Ramos (cell line): ENCODE results near the gene TAF7.
"Not testable (repeated sequence)": the region's sequence is repeated elsewhere in the genome, so short reads cannot be mapped to it uniquely, and the experiment has no call there.

Experiments
- in situ Hi-C: fragments of 300-500 bp; cut with MboI; formaldehyde crosslinking; loops from one replicate; pipeline ENCODE4 v1.14.3; 2022; ENCODE audit warnings: low sequenced_read_pairs; ENCODE audit not compliant: unreplicated experiment

Gene TAF7, protein sequence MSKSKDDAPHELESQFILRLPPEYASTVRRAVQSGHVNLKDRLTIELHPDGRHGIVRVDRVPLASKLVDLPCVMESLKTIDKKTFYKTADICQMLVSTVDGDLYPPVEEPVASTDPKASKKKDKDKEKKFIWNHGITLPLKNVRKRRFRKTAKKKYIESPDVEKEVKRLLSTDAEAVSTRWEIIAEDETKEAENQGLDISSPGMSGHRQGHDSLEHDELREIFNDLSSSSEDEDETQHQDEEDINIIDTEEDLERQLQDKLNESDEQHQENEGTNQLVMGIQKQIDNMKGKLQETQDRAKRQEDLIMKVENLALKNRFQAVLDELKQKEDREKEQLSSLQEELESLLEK

DNA sequence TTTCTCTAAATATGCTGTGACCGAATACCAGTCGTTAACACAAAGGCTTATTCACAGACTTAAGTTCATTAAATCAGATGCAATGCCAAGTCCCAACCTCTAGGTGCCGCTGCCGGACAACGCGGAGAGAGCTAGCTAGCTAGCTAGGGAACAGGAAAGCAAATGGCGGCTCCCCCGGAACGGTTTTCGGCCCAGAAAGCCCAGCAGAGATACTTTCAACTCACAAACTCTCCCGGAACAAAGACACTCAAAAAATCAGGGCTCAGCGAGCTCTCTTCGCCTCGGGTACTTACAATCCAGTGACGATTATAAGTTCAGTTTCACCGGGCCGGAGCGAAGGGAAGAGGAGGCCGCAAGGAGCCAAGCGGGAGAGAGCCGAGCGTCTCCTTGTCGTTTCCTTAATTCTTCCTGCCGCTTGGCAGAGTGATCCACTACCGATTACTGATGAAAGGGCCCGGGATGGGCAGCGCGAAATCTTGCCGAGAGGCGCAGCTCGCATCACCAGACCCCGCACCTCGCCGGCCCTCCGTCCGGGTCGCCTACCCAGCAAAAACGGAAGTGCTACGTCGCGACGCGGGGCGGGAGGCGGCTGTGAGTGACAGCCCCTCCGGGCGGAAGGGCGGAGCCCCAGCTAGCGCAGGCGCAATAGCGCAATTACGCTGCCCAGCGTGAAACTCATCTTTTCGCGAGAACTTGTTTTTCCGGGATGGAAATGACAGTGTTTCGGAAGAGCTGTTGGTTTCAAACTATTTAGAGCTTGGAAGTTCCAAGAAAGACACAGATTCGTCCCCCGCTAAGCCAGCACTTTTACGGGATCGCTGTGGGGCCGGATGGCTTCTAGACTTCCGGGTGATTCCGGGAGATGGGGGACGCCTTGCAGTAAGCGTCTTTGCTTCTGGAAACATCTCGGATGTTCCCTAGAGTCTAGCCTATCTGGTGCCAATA is at the start of gene TAF7:
TAF7 (minus strand) TSS at position 560 of the 945 bp plus-strand sequence. CDS start 740 bp downstream, outside the sequence.
- in situ Hi-C loops, result no loop called here

DNA sequence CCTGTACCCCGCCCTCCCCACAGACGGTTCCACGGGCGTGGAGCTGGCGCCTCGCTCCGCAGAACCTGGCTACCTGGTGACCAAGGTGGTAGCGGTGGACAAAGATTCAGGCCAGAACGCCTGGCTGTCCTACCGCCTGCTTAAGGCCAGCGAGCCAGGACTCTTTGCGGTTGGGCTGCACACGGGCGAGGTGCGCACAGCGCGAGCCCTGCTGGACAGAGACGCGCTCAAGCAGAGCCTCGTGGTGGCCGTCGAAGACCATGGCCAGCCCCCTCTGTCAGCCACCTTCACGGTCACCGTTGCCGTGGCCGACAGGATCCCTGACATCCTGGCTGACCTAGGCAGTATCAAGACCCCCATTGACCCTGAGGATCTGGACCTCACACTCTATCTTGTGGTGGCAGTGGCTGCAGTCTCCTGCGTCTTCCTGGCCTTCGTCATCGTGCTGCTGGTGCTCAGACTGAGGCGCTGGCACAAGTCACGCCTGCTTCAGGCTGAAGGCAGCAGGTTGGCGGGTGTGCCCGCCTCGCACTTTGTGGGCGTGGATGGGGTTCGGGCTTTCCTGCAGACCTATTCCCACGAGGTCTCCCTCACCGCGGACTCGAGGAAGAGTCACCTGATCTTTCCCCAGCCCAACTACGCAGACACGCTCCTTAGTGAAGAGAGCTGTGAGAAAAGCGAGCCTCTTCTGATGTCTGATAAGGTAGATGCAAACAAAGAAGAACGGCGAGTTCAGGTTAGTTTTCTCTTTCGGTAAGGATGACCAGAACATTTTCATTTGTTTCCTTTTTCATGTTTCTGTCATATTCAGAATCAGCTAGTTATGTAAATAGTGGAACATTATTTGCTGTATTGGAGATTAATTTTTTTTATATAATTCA is 45.7 kb upstream of the TAF7 start:
- in situ Hi-C loops, result no loop called here

DNA sequence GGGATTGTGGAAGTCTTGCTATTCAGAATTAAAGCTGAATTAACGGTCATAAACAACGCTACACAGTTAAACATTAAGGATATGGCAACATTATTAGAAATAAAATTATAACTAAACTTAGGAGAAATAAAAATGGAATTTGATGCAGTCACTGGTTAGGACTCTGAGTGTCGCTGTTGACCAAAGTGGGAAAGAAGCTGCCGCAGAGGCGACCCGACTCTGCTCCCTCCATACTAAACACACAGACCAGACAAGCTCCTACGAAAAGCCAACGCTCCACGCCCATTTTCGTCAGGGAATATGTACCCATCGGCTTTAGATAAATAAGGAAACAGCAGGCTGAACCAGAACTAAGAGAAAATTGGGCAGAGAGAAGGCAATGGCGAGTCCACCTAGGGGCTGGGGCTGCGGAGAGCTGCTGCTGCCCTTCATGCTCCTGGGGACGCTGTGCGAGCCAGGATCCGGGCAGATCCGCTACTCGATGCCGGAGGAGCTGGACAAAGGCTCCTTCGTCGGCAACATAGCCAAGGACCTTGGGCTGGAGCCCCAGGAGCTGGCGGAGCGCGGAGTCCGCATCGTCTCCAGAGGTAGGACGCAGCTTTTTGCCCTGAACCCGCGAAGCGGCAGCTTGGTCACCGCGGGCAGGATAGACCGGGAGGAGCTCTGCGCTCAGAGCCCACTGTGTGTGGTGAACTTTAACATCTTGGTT is 43.5 kb upstream of the TAF7 start, which contains the start of gene PCDHGA5:
PCDHGA5 (plus strand) TSS at position 211 of the 709 bp plus-strand sequence; CDS start at position 380, 169 bp downstream.
- in situ Hi-C loops, result no loop called here

DNA sequence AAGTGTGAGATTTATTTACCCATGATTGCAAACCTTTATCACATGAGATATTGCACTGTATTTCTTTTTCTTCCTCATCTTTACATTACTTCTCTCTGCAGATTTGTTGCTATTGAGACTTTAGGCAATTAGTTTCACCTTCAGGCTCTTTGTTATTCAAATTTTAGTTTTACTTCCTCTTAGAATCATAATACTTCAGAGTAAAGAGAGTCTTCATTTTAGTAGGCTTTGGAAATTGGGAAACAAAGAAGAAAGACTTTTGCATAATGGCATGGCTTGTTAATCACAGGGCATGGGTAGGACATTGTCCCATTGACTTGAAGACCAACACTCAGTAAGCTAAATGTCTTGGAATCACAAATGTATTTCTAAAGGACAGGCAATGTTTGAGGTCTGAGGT is 42.1 kb upstream of the TAF7 start:
- in situ Hi-C loops, result no loop called here

DNA sequence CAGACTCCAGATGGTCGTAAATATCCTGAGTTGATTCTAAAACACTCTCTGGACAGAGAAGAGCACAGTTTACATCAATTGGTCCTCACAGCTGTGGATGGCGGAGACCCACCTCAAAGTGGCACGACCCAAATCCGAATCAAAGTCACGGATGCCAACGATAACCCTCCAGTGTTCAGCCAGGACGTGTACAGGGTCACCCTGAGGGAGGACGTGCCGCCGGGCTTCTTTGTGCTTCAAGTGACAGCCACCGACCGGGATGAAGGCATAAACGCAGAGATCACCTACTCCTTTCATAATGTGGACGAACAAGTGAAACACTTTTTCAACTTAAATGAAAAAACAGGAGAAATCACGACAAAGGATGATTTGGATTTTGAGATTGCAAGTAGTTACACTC is 40.1 kb upstream of the TAF7 start:
- in situ Hi-C loops, result no loop called here

DNA sequence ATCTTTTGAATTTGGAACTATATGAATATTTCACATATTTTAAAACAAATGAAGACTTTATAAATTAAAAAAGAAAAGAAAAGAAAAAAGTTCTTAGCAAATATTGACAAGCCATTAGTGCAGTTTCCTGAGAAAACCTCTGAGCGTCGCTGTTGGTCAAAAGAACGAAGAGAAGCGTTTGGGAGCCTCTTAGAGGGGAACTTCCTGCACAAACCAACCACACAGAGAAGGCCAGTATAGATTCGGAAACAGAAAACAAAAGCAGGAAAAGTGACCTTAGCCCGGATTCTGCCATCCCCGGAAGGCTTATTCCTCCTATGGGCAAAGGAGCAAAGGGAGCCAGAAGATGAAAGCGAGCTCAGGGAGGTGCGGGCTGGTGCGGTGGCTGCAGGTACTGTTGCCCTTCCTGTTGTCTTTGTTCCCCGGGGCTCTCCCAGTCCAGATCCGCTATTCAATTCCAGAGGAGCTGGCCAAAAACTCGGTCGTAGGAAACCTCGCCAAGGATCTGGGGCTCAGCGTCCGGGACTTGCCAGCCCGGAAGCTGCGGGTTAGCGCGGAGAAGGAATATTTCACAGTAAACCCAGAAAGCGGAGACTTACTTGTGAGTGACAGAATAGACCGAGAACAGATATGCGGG is 39.3 kb upstream of the TAF7 start, which contains the start of gene PCDHGB2:
PCDHGB2 (plus strand) TSS at position 205 of the 637 bp plus-strand sequence; CDS start at position 347, 142 bp downstream.
- in situ Hi-C loops, result no loop called here

DNA sequence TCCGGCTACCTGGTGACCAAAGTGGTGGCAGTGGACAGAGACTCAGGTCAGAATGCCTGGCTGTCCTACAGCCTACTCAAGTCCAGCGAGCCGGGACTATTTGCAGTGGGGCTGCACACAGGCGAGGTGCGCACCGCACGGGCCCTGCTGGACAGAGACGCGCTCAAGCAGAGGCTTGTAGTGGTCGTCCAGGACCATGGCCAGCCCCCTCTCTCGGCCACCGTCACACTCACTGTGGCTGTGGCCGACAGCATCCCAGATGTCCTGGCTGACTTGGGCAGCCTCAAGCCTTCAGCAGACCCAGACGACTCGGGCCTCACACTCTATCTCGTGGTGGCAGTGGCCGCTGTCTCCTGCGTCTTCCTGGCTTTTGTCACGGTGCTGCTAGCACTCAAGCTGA is 36.4 kb upstream of the TAF7 start:
- in situ Hi-C loops, result no loop called here

DNA sequence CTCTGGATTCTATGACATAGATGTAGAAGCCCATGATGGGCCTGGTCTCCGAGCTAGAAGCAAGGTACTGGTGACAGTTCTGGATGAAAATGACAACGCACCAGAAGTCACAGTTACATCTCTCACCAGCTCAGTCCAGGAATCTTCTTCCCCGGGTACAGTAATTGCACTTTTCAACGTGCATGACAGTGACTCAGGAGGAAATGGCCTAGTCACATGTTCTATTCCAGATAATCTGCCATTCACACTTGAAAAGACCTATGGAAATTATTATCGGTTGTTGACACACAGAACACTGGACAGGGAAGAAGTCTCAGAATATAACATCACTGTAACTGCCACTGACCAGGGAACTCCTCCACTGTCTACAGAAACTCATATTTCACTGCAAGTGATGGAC is 35.5 kb upstream of the TAF7 start:
- in situ Hi-C loops, result no loop called here

DNA sequence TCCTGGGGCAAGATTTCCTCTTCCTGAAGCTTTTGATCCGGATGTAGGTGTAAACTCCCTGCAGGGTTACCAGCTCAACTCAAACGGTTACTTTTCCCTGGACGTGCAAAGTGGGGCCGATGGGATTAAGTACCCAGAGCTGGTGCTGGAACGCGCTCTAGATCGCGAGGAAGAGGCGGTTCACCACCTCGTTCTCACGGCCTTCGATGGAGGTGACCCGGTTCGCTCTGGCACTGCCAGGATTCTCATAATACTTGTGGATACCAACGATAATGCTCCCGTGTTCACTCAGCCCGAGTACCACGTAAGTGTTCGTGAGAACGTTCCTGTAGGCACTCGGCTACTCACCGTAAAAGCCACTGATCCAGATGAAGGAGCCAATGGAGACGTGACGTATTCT is 35.1 kb upstream of the TAF7 start:
- in situ Hi-C loops, result no loop called here

DNA sequence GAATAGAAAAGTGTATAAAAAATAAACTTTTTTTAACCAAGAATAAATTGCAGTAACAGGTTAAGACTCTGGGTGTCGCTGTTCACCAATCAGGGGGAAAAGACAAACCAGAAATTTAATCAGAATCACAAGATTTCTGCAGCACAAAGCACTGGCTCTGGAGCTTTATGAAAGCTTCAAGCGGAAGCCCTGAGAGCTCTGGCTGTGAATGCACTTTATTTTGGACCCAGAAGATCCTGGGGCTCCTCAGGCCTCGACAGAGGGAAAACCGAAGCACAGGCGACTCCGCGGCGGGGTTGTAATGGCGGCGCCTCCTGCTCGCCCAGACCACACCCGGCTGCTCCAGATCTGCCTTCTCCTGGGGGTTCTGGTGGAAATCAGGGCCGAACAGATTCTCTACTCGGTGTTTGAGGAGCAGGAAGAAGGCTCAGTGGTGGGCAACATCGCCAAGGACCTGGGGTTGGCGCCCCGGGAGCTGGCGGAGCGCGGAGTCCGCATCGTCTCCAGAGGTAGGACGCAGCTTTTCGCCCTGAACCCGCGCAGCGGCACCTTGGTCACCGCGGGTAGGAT is 34.4 kb upstream of the TAF7 start, which contains the start of gene PCDHGA4:
PCDHGA4 (plus strand) TSS at position 122 of the 570 bp plus-strand sequence; CDS start at position 209, 87 bp downstream.
- in situ Hi-C loops, result no loop called here

DNA sequence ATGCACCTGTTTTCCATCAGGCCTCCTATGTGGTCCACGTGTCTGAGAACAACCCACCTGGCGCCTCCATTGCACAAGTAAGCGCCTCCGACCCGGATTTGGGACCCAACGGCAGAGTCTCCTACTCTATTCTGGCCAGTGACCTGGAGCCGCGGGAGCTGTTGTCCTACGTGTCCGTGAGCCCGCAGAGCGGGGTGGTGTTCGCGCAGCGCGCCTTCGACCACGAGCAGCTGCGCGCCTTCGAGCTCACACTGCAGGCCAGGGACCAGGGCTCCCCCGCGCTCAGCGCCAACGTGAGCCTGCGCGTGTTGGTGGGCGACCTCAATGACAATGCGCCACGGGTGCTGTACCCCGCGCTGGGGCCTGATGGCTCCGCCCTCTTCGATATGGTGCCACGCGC is 31.0 kb upstream of the TAF7 start:
- in situ Hi-C loops, result no loop called here

DNA sequence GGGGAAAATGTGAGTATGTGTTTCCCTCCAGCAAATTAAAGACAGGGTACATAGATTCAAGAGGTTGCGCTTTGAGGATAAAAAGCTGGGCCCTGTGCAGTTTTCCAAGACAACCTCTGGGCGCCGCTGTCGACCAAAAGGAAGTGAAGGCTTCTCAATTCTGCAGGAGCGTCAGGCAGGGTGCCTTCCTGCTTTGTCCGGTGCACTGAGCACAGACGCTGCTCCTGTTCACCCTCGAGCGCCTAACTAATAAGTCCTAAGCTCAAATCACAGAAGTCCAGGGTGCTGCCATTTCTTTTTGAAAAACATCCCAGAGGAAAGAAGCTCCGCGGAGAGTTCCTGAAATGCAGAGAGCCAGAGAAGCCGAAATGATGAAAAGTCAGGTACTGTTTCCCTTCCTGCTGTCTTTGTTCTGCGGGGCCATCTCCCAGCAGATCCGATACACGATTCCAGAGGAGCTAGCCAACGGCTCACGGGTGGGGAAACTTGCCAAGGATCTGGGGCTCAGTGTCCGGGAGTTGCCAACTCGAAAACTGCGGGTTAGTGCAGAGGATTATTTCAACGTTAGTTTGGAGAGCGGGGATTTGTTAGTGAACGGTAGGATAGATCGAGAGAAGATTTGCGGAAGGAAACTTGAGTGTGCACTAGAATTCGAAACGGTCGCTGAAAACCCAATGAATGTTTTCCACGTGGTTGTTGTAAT is 29.5 kb upstream of the TAF7 start, which contains the start of gene PCDHGB1:
PCDHGB1 (plus strand) TSS at position 183 of the 703 bp plus-strand sequence; CDS start at position 345, 162 bp downstream.
- in situ Hi-C loops, result no loop called here

DNA sequence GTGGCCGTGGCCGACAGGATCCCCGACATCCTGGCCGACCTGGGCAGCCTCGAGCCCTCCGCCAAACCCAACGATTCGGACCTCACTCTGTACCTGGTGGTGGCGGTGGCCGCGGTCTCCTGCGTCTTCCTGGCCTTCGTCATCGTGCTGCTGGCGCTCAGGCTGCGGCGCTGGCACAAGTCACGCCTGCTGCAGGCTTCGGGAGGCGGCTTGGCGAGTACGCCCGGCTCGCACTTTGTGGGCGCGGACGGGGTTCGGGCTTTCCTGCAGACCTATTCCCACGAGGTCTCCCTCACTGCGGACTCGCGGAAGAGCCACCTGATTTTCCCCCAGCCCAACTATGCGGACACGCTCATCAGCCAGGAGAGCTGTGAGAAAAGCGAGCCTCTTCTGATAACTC is 25.4 kb upstream of the TAF7 start:
- in situ Hi-C loops, result not testable (repeated sequence)

DNA sequence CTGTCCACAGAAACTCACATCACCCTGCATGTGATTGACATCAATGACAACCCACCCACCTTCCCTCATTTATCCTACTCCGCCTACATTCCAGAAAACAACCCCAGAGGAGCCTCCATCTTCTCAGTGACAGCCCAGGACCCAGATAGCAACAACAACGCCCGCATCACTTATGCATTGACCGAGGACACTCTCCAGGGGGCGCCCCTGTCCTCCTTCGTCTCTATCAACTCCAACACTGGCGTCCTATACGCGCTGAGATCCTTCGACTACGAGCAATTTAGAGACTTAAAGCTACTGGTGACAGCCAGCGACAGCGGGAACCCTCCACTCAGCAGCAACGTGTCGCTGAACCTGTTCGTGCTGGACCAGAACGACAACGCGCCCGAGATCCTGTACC is 24.7 kb upstream of the TAF7 start:
- in situ Hi-C loops, result no loop called here

DNA sequence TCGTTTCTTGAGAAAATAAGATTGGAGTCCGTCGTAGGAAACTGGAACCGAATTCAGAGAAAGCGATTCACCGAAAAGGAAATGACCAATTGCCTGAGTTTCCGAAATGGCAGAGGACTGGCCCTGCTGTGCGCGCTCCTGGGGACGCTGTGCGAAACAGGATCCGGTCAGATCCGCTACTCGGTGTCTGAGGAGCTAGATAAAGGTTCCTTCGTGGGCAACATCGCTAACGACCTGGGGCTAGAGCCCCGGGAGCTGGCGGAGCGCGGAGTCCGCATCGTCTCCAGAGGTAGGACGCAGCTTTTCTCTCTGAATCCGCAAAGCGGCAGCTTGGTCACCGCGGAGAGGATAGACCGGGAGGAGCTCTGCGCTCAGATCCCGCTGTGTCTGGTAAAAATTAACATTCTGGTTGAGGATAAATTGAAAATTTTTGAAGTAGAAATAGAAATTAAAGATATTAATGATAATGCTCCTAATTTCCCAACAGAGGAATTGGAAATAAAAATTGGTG is 23.4 kb upstream of the TAF7 start:
- in situ Hi-C loops, result no loop called here

DNA sequence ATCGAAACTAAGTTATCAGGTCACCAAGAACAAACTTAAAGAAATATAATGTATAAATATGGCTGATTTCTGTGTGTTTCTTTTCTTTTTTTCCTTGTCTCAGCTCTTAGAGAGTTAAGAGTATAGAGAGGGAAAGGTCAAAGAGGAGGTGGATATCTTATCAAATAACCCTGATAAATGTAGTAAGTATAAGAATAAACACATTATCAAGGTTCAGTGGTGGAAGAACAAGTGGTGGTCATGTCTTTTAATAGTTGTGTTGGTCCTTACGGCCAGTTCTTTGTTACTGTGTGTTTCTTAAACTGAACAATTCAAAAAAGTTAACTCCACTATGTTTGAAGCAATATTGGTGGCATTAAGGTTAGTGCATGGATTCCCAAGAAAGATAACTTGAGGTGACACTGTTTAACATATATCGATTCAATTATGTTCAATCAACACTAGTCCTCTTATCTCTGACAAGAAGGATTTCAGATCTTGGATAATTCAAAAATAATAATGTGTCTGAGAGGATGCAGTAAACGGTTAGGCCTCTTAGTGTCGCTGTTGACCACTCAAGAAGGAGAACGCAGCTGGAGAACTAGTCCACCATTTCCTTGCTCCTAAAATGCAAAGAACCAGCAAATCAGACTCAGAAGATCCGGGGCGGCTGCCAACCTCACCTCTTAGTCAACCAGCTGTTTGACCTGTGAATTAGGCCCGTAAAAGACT is 22.8 kb upstream of the TAF7 start, which contains the start of gene PCDHGA3:
PCDHGA3 (plus strand) TSS at position 588 of the 711 bp plus-strand sequence. CDS start 205 bp downstream, outside the sequence.
- in situ Hi-C loops, result no loop called here

DNA sequence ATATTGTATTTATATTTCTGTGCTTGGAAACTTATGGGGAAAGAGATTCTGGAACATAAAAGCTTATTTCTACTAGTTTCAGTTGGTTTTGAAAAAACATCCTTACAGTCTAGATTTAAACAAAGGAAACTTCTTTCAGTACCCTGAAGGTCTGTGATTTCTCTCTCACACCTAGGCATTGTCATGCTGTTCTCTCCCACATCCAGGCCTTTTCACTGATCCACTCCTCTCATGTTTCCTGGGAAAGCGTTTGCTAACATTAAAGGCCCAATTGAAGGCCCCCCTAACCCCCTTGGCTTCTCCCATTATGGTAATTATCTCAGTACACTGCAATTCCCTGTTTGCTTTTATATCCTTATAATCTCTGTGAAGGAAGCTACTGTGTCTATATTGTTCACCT is 22.2 kb upstream of the TAF7 start:
- in situ Hi-C loops, result no loop called here
